Hematopoietic multipotent progenitor cell treated with erythropoietin and hydrocortisone succinate and interleukin-3 and kit ligand, for 6 days (in vitro differentiated cells): ENCODE measurements around the gene FNIP1.
"Not testable (repeated sequence)": the region's sequence is repeated elsewhere in the genome, so short reads cannot be mapped to it uniquely, and the experiment has no call there.

ENCODE experiments used
- DNase-seq: peaks from one replicate; pipeline ENCODE4 v3.0.0-alpha.2; 2015

Gene FNIP1

GRCh38 chr5:131684051-131684450 is 112.8 kb downstream of the FNIP1 start:
- DNase-seq: no peak

GRCh38 chr5:131682826-131683225 is 114.0 kb downstream of the FNIP1 start:
- peak; percentile 8 for DNase-seq

- no peak for DNase-seq
These were observed 114.6 kb downstream of the FNIP1 start for GRCh38 chr5:131682175-131682574.

- DNase-seq: peak; percentile 38
These were observed 116.9 kb downstream of the FNIP1 start for GRCh38 chr5:131679911-131680310.

- DNase-seq: not testable (repeated sequence)
These were observed 118.5 kb downstream of the FNIP1 start for GRCh38 chr5:131678273-131678672.

- DNase-seq: no peak
These were observed 119.7 kb downstream of the FNIP1 start for GRCh38 chr5:131677115-131677514.

GRCh38 chr5:131672776-131673175 is 124.0 kb downstream of the FNIP1 start:
- DNase-seq: no peak

- DNase-seq: no peak
These were observed 124.7 kb downstream of the FNIP1 start for GRCh38 chr5:131671994-131672655.

- DNase-seq: no peak
These were observed 125.4 kb downstream of the FNIP1 start for GRCh38 chr5:131671409-131671808.

GRCh38 chr5:131664929-131665328 is 131.9 kb downstream of the FNIP1 start:
- DNase-seq: no peak

- DNase-seq: no peak
These were observed 134.9 kb downstream of the FNIP1 start for GRCh38 chr5:131661933-131662332.

GRCh38 chr5:131659841-131660240 is 137.0 kb downstream of the FNIP1 start:
- DNase-seq: no peak

GRCh38 chr5:131659290-131659689 is 137.5 kb downstream of the FNIP1 start:
- DNase-seq: no peak

GRCh38 chr5:131654776-131655175 is 142.0 kb downstream of the FNIP1 start:
- DNase-seq: no peak

- DNase-seq: no peak
These were observed 142.5 kb downstream of the FNIP1 start for GRCh38 chr5:131654309-131654708.

- DNase-seq: no peak
These were observed 147.7 kb downstream of the FNIP1 start for GRCh38 chr5:131649161-131649560.

GRCh38 chr5:131647048-131647769 is 149.6 kb downstream of the FNIP1 start:
- no peak for DNase-seq

GRCh38 chr5:131644822-131645221 is 152.0 kb downstream of the FNIP1 start:
- DNase-seq: no peak

- DNase-seq: no peak
These were observed 152.4 kb downstream of the FNIP1 start for GRCh38 chr5:131644370-131644769.

- DNase-seq: no peak
These were observed 155.3 kb downstream of the FNIP1 start for GRCh38 chr5:131641494-131641893.

- DNase-seq: peak; percentile 88
These were observed 156.6 kb downstream of the FNIP1 start for GRCh38 chr5:131640043-131640856.

- no peak for DNase-seq
These were observed 157.7 kb downstream of the FNIP1 start for GRCh38 chr5:131639148-131639547.

GRCh38 chr5:131637694-131638093 is 159.1 kb downstream of the FNIP1 start:
- peak; percentile 70 for DNase-seq
